Activated CD4-positive, alpha-beta memory T cell treated with anti-CD3 and anti-CD28 coated beads, Interleukin-2, amount 10 ng/mL, durations not matched to agents 7 days and 5 days (primary cell): ENCODE measurements around the gene KDM6A. TPM values are rescaled to one million over a fixed set of nuclear protein-coding genes. Genes with fewer than 3 reads are reported as not detected.
"Not testable (repeated sequence)": the region's sequence is repeated elsewhere in the genome, so short reads cannot be mapped to it uniquely, and the experiment has no call there.

Experiments used
- CTCF ChIA-PET: fragments of 350-600 bp; sonication (Branson Sonifier 250); formaldehyde crosslinking; loops from one replicate; lab custom pipeline; 2021; ENCODE audit warnings: antibody characterized with exemption, inconsistent platforms; lab: Charles Lee
- POLR2A ChIA-PET: fragments of 350-600 bp; sonication (Branson Sonifier 250); formaldehyde crosslinking; loops from one replicate; lab custom pipeline; 2021; ENCODE audit warnings: antibody characterized with exemption; lab: Charles Lee
- DNase-seq: peaks from one replicate; pipeline ENCODE4 v3.0.0-alpha.2; 2020
- H3K27ac Mint-ChIP-seq: one replicate; pipeline ENCODE4 v1.8.0; 2021; ENCODE audit warnings: mild to moderate bottlenecking, mixed read lengths
- H3K27me3 Mint-ChIP-seq: one replicate; pipeline ENCODE4 v1.8.0; 2021; ENCODE audit warnings: mixed read lengths
- H3K36me3 Mint-ChIP-seq: one replicate; pipeline ENCODE4 v1.8.0; 2021; ENCODE audit warnings: low read depth, mixed read lengths
- H3K4me1 Mint-ChIP-seq: one replicate; pipeline ENCODE4 v1.8.0; 2021; ENCODE audit warnings: mixed read lengths
- H3K4me3 Mint-ChIP-seq: one replicate; pipeline ENCODE4 v1.8.0; 2021; ENCODE audit warnings: mild to moderate bottlenecking, mixed read lengths
- H3K9me3 Mint-ChIP-seq: one replicate; pipeline ENCODE4 v1.8.0; 2021; ENCODE audit warnings: mixed read lengths
- total RNA-seq, 2 experiments: library from RNA; stranded (reverse); gene quantifications; one replicate each; pipeline ENCODE4 v1.2.3, GENCODE V29; 2021

The KDM6A gene
- total RNA-seq, 2 experiments from 2014 or later = 27.2 to 28.0 TPM

DNA sequence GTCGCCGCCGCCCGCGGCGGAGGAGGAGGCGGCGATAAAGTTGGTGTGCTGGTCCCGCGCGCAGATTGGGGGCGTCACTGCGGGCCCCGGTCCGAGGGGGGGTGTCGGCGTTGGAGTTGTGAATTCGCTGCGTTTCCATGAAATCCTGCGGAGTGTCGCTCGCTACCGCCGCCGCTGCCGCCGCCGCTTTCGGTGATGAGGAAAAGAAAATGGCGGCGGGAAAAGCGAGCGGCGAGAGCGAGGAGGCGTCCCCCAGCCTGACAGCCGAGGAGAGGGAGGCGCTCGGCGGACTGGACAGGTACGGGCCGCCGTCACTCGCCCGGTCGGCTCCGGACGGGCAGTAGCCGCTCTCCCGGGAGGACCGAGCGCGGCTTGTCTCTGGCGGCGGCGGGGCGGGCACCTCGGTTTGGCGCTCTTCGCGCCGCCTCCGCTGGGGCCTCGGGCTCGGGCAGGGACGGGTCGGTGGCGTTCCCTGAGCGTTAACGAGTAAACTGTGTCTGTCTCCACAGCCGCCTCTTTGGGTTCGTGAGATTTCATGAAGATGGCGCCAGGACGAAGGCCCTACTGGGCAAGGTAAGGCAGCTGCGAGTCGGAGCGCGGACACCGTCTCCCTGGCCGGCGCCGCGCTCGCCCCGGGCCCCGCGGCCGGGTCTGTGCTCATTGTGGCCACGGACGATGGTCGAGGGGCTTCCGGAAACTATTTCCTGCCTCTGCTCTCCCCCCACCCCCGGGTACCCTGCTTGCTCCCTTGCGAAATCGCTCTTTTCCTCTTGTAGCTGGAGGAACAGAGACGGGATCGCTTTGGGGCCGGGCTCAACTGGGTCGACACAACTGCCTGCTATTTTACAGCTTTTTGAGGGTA, 658 bp downstream of the KDM6A start:
- ChIA-PET CTCF (no interaction called here), POLR2A (interaction anchor here (0.6 to 5.6 kb wide), 14 partner anchors 9 to 933 kb away, joined by 3 to 36 read pairs (median 4); no protein-coding TSS in a partner anchor)
- Mint-ChIP-seq H3K27ac (peak overlapping the region; percentile 98), H3K27me3 (no peaks in the 10 kb centered on the region), H3K4me1 (peaks cover 20% of the 10 kb centered on the region), H3K9me3 (no peaks in the 10 kb centered on the region), H3K36me3 (peaks cover 5% of the 10 kb centered on the region), H3K4me3 (peak overlapping the region; percentile 96)
- peak; percentile 43 for DNase-seq

DNA sequence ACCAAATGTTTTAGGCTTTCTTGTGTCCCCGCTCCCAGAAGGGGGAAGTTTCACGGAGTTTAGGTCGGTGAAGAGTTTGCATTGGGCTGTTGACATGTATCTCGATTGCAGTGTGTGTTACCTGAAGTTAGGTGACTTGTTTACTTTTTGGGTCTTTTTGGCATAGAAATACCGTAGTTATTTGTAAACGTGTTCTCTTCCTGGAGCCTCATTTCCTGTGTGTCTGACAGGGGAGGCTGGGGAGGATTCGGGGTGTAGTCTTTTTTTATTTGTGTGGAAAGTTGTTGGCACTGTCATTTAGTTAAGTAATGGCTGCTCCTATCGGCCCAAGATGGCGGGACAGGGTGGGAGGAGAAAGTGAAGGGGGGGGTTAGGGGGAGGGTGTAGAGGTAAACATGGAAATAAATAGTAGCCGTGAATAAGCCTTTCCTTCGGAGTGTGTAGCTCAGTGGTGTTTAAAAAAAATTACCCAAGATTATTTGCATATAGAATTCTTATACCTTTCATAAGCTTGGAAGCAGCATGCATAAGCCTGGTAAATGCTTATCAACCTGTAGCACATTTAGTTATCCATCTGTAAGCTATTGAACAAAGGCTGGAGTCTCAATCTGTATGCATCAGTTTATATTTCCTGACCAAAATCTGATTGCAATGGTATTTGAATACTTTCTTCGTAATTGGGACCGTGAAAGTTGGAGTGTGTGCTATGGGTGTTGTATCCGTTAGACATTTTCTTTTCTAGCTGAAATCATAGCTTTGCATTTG, 1.6 kb downstream of the KDM6A start:
- POLR2A ChIA-PET = interaction anchor here (0.7 to 5.6 kb wide), 9 partner anchors 25 to 333 kb away, joined by 3 to 36 read pairs (median 3); no protein-coding TSS in a partner anchor
- H3K27me3 Mint-ChIP-seq = no peaks in the 10 kb centered on the region
- peak overlapping the region; percentile 96 for H3K4me3 Mint-ChIP-seq
- no peaks in the 10 kb centered on the region for H3K9me3 Mint-ChIP-seq
- DNase-seq = peak; percentile 48
- H3K4me1 Mint-ChIP-seq = peaks cover 23% of the 10 kb centered on the region
- CTCF ChIA-PET = interaction anchor here (0.6 to 1.0 kb wide), 2 partner anchors 196 to 202 kb away, joined by 3 to 4 read pairs; no protein-coding TSS in a partner anchor
- H3K36me3 Mint-ChIP-seq = peaks cover 5% of the 10 kb centered on the region
- peak overlapping the region; percentile 98 for H3K27ac Mint-ChIP-seq

DNA sequence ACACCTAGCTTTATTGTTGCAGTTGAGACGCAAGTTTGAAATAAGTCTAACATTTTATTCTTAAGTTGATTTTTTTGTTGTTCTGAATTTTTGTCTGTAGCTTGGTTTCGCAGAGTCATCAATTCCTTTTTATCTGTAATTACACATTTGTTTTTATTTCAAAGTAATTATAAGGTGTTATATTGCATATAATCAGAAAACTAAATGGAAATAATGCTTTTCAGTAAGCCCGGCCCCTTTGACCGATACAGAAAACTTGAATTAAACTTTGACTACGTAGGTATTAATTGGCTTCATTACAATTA, 2.1 kb downstream of the KDM6A start:
- Mint-ChIP-seq H3K27me3 (no peaks in the 10 kb centered on the region), H3K27ac (peak overlapping the region; percentile 98), H3K9me3 (no peaks in the 10 kb centered on the region), H3K36me3 (peaks cover 6% of the 10 kb centered on the region), H3K4me3 (peak overlapping the region; percentile 96), H3K4me1 (peaks cover 24% of the 10 kb centered on the region)
- CTCF ChIA-PET = interaction anchor here (0.6 to 1.0 kb wide), 2 partner anchors 195 to 202 kb away, joined by 3 to 4 read pairs; no protein-coding TSS in a partner anchor
- POLR2A ChIA-PET = interaction anchor here (0.8 to 5.6 kb wide), 5 partner anchors 24 to 333 kb away, joined by 3 to 36 read pairs (median 5); no protein-coding TSS in a partner anchor
- no peak for DNase-seq

DNA sequence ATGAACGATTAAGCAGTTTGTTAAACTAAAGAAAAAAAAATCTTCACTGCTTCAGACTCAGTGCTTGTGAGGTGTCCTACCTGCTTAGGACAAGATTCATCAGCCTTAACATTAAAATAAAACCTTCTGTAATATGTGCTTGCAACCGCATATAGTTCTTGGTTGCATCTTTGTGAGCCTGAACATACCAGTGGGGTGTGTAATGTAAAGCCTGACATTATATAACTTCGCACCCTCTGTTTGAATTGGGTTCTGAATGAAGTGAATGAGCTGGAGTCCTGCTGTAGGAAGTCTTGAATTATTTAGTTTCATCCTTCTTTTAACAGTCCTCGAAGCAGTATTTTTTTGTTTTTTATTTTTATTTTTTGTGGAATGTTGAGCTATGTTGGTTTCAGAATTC, 3.1 kb downstream of the KDM6A start:
- peak overlapping the region; percentile 26 for H3K27ac Mint-ChIP-seq
- POLR2A ChIA-PET = interaction anchor here (1.2 to 5.6 kb wide), 2 partner anchors 70 to 193 kb away, joined by 5 to 36 read pairs; no protein-coding TSS in a partner anchor
- peaks cover 23% of the 10 kb centered on the region for H3K4me1 Mint-ChIP-seq
- H3K4me3 Mint-ChIP-seq = peak overlapping the region; percentile 57
- no peaks in the 10 kb centered on the region for H3K9me3 Mint-ChIP-seq
- CTCF ChIA-PET = no interaction called here
- no peaks in the 10 kb centered on the region for H3K27me3 Mint-ChIP-seq
- peaks cover 7% of the 10 kb centered on the region for H3K36me3 Mint-ChIP-seq
- no peak for DNase-seq

DNA sequence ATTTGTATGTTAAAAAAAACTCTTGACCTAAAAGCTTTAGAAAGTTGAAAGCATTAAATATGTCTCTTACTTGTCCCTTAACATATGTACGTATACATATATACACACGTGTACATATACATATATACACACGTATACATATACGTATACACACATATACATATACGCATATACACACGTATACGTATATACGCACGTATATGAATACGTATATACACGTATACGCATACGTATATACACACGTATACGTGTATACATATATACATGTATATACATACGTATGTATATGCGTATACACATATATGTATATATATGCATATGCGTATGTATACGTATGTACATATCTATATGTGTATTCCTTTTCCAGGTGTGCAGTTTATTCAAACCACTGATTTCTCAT, 3.8 kb downstream of the KDM6A start:
- H3K4me1 Mint-ChIP-seq = peaks cover 18% of the 10 kb centered on the region
- DNase-seq = no peak
- CTCF ChIA-PET = no interaction called here
- POLR2A ChIA-PET = interaction anchor here (5.6 kb wide), 1 partner anchor 192 kb away, joined by 36 read pairs; no protein-coding TSS in a partner anchor
- no peaks in the 10 kb centered on the region for H3K27me3 Mint-ChIP-seq
- no peak overlapping the region for H3K4me3 Mint-ChIP-seq
- H3K27ac Mint-ChIP-seq = no peak overlapping the region
- no peaks in the 10 kb centered on the region for H3K9me3 Mint-ChIP-seq
- H3K36me3 Mint-ChIP-seq = peaks cover 7% of the 10 kb centered on the region

DNA sequence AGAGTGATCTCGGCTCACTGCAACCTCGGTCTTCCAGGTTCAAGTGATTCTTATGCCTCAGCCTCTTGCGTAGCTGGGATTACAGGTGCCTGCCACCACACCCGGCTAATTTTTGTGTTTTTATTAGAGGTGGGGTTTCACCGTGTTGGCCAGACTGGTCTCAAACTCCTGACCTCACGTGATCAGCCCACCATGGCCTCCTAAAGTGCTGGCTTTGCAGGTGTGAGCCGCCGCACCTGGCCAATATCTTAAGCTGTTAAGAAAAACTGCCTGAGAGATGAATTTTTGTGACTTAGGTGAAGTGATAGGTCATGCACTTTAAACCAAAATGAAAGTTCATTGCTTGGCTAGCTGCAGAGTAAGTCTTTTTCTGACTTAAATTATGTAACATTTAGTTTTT, 5.8 kb downstream of the KDM6A start:
- ChIA-PET POLR2A (no interaction called here), CTCF (no interaction called here)
- Mint-ChIP-seq H3K36me3 (peaks cover 7% of the 10 kb centered on the region), H3K9me3 (no peaks in the 10 kb centered on the region), H3K27me3 (no peaks in the 10 kb centered on the region), H3K27ac (no peak overlapping the region), H3K4me3 (no peak overlapping the region), H3K4me1 (peaks cover 18% of the 10 kb centered on the region)
- DNase-seq = no peak

DNA sequence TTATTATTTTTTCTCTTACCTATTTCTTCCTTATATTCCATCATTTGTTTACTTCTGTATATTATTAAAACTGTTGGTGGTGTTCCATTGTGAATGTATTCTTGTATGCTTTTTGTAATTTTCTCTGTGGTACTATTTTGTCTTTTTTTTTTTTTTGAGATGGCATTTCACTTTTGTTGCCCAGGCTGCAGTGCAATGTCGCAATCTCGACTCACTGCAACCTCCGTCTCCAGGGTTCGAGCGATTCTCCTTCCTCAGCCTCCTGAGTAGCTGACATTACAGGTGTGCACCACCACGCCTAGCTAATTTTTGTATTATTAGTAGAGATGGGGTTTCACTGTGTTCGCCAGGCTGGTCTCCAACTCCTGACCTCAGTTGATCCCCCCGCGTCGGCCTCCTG, 8.6 kb downstream of the KDM6A start:
- H3K4me1 Mint-ChIP-seq = peaks cover 12% of the 10 kb centered on the region
- no peak overlapping the region for H3K27ac Mint-ChIP-seq
- no peaks in the 10 kb centered on the region for H3K27me3 Mint-ChIP-seq
- DNase-seq = no peak
- CTCF ChIA-PET = no interaction called here
- H3K4me3 Mint-ChIP-seq = no peak overlapping the region
- peaks cover 4% of the 10 kb centered on the region for H3K36me3 Mint-ChIP-seq
- POLR2A ChIA-PET = no interaction called here
- H3K9me3 Mint-ChIP-seq = no peaks in the 10 kb centered on the region

DNA sequence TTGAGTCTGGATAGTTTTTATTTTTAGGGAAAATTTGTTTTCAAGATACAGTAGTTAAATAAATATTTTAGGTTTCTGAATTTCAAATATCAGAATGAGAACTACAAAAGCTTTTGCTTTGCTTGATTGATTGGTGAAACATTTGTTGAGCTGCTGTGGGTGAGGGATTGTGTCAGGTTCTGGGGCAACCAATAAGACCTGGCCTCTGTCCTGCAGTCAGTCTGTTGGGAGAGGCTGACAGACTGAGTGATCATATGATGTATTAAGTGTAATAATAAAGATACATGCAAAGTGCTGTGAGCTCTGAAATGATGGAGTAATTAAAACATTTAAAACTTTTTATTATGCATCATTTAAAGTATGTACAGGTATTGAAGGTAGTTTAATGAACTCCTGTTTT, 9.6 kb downstream of the KDM6A start:
- Mint-ChIP-seq H3K4me3 (no peak overlapping the region), H3K27ac (no peak overlapping the region), H3K36me3 (peaks cover 4% of the 10 kb centered on the region), H3K9me3 (no peaks in the 10 kb centered on the region), H3K27me3 (no peaks in the 10 kb centered on the region), H3K4me1 (peaks cover 10% of the 10 kb centered on the region)
- CTCF ChIA-PET = interaction anchor here (1.4 kb wide), 1 partner anchor 16 kb away, joined by 3 read pairs; no protein-coding TSS in a partner anchor
- POLR2A ChIA-PET = interaction anchor here (0.7 to 0.9 kb wide), 2 partner anchors 10 to 517 kb away, joined by 4 to 6 read pairs; partner anchors contain the start of gene KDM6A
- DNase-seq = no peak

DNA sequence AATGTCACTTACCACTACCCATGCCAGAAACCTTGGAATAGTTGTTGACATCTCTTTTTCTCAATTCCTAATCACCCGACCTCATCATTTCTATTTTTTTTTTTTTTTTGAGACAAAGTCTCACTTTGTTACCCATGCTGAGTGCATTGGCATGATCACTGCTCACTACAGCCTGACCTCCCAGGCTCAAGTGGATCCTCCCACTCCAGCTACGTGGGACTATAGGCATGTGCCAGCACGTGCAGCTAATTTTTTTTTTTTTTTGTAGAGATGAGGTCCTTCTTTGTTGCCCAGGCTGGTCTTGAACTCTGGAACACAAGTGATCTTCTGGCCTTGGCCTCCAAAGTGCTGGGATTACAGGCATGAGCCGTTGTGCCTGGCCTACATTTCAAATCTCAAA, 12.0 kb downstream of the KDM6A start:
- H3K4me1 Mint-ChIP-seq = peaks cover 7% of the 10 kb centered on the region
- peaks cover 6% of the 10 kb centered on the region for H3K36me3 Mint-ChIP-seq
- POLR2A ChIA-PET = no interaction called here
- no peak overlapping the region for H3K4me3 Mint-ChIP-seq
- H3K27ac Mint-ChIP-seq = no peak overlapping the region
- DNase-seq = no peak
- no peaks in the 10 kb centered on the region for H3K9me3 Mint-ChIP-seq
- H3K27me3 Mint-ChIP-seq = no peaks in the 10 kb centered on the region
- CTCF ChIA-PET = no interaction called here

DNA sequence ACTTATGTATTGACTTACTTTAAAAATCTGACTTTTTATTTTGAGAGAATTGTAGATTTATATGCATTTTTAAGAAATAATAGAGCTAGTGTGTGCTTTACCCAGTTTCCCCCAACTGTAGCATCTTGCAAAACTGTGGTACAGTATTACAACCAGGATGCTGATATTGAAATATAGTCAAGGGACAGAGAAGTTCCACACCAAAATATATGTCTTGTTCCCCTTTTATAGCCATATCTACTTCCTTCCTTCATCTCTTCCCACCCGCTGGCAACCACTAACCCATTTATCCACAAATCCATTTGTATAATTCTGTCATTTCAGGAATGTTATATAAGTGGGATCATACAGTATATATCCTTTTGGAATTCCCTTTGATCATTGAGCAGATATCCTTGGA, 16.8 kb downstream of the KDM6A start:
- H3K9me3 Mint-ChIP-seq = no peaks in the 10 kb centered on the region
- H3K27ac Mint-ChIP-seq = no peak overlapping the region
- H3K36me3 Mint-ChIP-seq = peaks cover 12% of the 10 kb centered on the region
- ChIA-PET CTCF (no interaction called here), POLR2A (no interaction called here)
- H3K4me1 Mint-ChIP-seq = peaks cover 10% of the 10 kb centered on the region
- no peak overlapping the region for H3K4me3 Mint-ChIP-seq
- no peak for DNase-seq
- H3K27me3 Mint-ChIP-seq = no peaks in the 10 kb centered on the region

DNA sequence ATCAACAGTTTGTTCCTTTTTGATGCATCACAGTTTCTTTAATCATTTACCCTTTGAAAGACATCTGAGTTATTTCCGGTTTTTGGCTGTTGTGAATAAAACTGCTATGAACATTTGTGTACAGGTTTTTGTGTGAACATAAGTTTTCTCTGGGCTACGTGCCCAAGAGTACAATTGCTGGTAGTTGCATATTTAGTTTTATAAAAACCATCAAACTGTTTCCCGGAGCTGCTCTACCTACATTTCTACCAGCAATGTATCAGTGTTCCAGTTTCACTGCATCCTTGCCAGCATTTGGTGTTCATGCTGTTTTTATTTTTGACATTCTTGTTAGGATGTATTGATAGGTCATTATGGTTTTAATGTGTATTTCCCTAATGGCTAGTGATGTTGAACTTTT, 17.3 kb downstream of the KDM6A start:
- H3K27me3 Mint-ChIP-seq = no peaks in the 10 kb centered on the region
- peaks cover 12% of the 10 kb centered on the region for H3K36me3 Mint-ChIP-seq
- H3K27ac Mint-ChIP-seq = no peak overlapping the region
- no peaks in the 10 kb centered on the region for H3K9me3 Mint-ChIP-seq
- CTCF ChIA-PET = no interaction called here
- H3K4me1 Mint-ChIP-seq = peaks cover 10% of the 10 kb centered on the region
- POLR2A ChIA-PET = no interaction called here
- no peak overlapping the region for H3K4me3 Mint-ChIP-seq
- no peak for DNase-seq

DNA sequence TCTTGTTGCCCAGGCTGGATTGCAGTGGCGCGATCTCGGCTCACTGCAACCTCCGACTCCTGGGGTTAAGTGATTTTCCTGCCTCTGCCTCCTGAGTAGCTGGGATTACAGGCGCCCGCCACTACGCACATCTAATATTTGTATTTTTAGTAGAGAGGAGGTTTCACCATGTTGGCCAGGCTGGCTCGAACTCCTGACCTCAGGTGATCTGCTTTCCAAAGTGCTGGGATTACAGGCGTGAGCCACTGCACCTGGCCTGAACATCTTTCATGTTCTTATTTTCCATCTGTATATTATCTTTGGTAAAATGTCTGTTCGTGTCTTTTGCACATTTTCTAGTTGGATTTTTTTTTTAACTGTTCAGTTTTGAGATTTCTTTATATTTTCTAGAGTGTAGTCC, 17.7 kb downstream of the KDM6A start:
- POLR2A ChIA-PET, H3K9me3 Mint-ChIP-seq, CTCF ChIA-PET, H3K27me3 Mint-ChIP-seq, H3K4me3 Mint-ChIP-seq, H3K27ac Mint-ChIP-seq, DNase-seq: not testable (repeated sequence)
- H3K36me3 Mint-ChIP-seq = peaks cover 16% of the 10 kb centered on the region
- H3K4me1 Mint-ChIP-seq = peaks cover 12% of the 10 kb centered on the region

DNA sequence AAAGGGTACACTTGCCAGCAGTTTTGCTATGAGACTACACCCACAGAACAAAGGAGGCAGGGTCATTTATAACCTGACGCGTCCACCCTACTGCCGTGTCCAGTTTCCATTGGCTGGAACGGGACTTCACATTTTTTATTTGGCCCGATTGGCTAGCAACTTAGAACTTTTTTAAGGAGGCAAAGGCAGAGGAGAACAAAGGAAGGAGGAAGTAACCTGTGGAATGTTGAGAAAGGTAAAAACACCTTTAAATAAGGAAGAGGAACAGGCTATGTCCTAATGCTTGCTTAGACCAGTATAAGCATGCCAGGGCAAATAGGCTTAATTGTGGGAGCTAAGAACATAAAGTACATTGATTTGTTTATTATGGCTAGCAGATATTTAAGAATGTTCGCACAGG, 18.7 kb downstream of the KDM6A start:
- Mint-ChIP-seq H3K9me3 (no peaks in the 10 kb centered on the region), H3K4me1 (peaks cover 12% of the 10 kb centered on the region), H3K27ac (no peak overlapping the region), H3K4me3 (no peak overlapping the region), H3K36me3 (peaks cover 17% of the 10 kb centered on the region), H3K27me3 (no peaks in the 10 kb centered on the region)
- POLR2A ChIA-PET = no interaction called here
- CTCF ChIA-PET = no interaction called here
- no peak for DNase-seq
